Osteocyte (in vitro differentiated cells): ENCODE measurements around the gene FCAMR. TPM values are rescaled to one million over a fixed set of nuclear protein-coding genes. Genes with fewer than 3 reads are reported as not detected.

Source experiments
- DNase-seq: peaks from one replicate; pipeline ENCODE4 v3.0.0; 2021; ENCODE audit warnings: mixed read lengths; ENCODE audit not compliant: unreplicated experiment; ENCODE audit errors: extremely low spot score
- H3K27ac Mint-ChIP-seq: one replicate; pipeline ENCODE4 v1.8.0; 2021; ENCODE audit warnings: mild to moderate bottlenecking, mixed read lengths; ENCODE audit not compliant: unreplicated experiment
- H3K27me3 Mint-ChIP-seq: one replicate; pipeline ENCODE4 v1.8.0; 2021; ENCODE audit warnings: mixed read lengths; ENCODE audit not compliant: unreplicated experiment
- H3K36me3 Mint-ChIP-seq: one replicate; pipeline ENCODE4 v1.8.0; 2021; ENCODE audit warnings: mixed read lengths; ENCODE audit not compliant: unreplicated experiment
- H3K4me1 Mint-ChIP-seq: one replicate; pipeline ENCODE4 v1.8.0; 2021; ENCODE audit warnings: mixed read lengths; ENCODE audit not compliant: unreplicated experiment
- H3K4me3 Mint-ChIP-seq: one replicate; pipeline ENCODE4 v1.8.0; 2021; ENCODE audit warnings: mild to moderate bottlenecking, moderate library complexity, mixed read lengths; ENCODE audit not compliant: unreplicated experiment
- H3K9me3 Mint-ChIP-seq: one replicate; pipeline ENCODE4 v1.8.0; 2021; ENCODE audit warnings: mixed read lengths; ENCODE audit not compliant: unreplicated experiment
- CTCF ChIP-seq: fragments of 200-600 bp; sonication (generic); IDR thresholded peaks from 2 replicates; pipeline ENCODE4 v1.5.0; 2021; ENCODE audit warnings: antibody characterized with exemption, mild to moderate bottlenecking, moderate library complexity
- total RNA-seq: library from RNA; stranded (reverse); gene quantifications from 2 replicates; pipeline ENCODE4 v1.2.1, GENCODE V29; 2021

FCAMR gene
- total RNA-seq, 1 donor from 2014 or later: not detected

DNA sequence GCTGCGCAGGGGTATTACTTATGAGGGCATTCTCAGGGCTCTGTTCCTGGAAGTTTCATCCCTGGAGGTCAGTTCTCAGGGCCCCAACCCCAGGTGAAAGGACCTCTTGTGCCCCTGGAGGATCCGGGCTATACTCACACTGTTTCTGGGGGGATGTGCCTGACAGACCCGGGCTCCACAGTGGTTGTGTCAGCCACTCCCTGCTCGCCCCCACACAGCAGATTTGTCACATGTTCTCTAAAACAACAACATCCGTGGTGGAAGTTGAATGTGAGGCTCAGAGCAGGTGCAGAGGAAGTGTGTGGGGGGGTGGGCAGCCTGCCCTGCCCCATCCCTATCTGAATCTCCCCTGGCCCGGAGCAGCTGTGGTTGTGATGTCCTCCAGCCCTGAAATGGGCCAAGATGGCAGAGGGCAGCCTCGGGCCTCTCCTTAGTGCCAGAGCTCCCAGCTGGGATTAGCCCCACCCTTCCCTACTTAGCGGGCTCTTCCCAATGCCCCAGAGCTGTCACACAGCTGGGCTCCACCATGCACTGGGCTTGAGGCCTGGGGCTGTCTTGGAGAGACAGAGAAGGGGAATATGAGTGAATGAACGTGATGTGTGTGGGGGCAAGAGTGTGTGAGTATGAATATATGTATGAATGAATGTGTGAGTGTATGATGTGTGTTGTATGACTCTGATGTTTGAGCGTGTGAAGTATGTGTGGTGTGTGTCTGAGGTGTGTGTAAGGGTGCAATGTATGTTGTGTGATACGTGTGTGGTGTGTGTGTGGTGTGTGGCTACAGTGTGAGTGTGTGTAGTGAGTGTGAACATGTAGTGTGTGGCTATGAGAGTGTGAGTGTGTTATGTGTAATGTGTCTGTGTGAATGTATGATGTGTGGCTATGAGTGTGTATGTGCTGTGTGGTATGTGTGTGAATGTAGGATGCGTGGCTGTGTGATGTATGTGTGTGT is 47.0 kb downstream of the FCAMR start:
- Mint-ChIP-seq H3K4me3 (no peak overlapping the region), H3K27ac (no peak overlapping the region), H3K36me3 (no peaks in the 10 kb centered on the region), H3K9me3 (no peaks in the 10 kb centered on the region), H3K4me1 (no peaks in the 10 kb centered on the region), H3K27me3 (peaks cover 9% of the 10 kb centered on the region)
- TF ChIP-seq CTCF: no peak
- DNase-seq: no peak

DNA sequence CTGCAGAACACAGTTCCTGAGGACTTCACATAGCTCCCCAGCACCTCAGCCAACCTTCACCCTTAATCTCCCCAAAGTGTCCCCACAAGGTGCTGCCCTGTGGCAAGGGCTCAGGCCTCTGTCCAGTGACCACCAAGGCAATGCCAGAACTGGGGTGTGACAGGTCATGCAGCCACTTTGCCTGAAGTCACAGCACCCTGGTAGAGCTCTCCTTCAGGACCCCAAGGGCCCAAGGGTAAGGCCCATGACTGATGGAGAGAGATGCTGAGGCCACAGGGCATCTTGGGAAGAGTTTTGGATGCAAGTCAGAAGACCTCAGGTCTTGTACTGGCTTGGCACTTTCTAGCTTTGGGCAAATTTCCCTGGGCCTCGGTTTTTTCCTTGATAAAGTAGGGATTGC is 47.7 kb downstream of the FCAMR start:
- Mint-ChIP-seq H3K9me3 (no peaks in the 10 kb centered on the region), H3K27ac (no peak overlapping the region)

DNA sequence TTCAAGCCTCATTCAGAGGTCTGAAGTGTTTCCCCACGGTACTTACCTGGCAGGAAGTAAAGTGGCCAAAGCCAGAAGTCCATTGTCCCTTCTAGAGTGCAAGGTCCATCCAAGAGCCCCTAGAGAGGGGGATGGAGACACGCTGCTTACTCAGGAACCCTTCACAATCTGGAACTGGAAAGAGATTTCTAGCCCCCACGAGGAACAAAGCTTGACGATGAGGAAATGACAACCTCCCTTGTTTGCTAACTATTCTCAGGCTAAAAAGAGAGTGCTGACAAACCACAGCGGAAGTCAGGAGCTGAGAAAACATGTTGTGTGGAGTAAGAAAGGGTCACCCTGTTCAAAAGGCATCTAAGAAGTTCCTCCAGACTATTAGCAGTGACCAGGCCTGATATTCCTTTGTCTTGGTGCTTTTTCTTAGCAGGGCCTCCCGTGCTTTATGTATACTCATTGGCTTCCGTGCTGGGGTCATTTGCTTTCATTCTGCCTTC is 48.4 kb downstream of the FCAMR start, which contains the start of gene FCMR:
FCMR (minus strand) TSS at position 170 of the 494 bp plus-strand sequence; CDS start at position 83, 87 bp downstream.
- H3K36me3 Mint-ChIP-seq: no peaks in the 10 kb centered on the region
- peaks cover 14% of the 10 kb centered on the region for H3K27me3 Mint-ChIP-seq
- no peak for DNase-seq
- no peak for TF ChIP-seq CTCF
- H3K4me1 Mint-ChIP-seq: no peaks in the 10 kb centered on the region
- H3K27ac Mint-ChIP-seq: no peak within 1 kb of the TSS
- no peaks in the 10 kb centered on the region for H3K9me3 Mint-ChIP-seq
- H3K4me3 Mint-ChIP-seq: no peak within 1 kb of the TSS

More for the DNA sequence above, 47.7 kb downstream of the FCAMR start:
- no peak for DNase-seq
- TF ChIP-seq CTCF: no peak
- Mint-ChIP-seq H3K36me3 (no peaks in the 10 kb centered on the region), H3K4me1 (no peaks in the 10 kb centered on the region), H3K4me3 (no peak overlapping the region), H3K27me3 (peaks cover 13% of the 10 kb centered on the region)

- H3K4me3 Mint-ChIP-seq: no peak overlapping the region
- no peak overlapping the region for H3K27ac Mint-ChIP-seq
- H3K9me3 Mint-ChIP-seq: no peaks in the 10 kb centered on the region
- no peak for TF ChIP-seq CTCF
- no peaks in the 10 kb centered on the region for H3K4me1 Mint-ChIP-seq
- peaks cover 45% of the 10 kb centered on the region for H3K27me3 Mint-ChIP-seq
- DNase-seq: no peak
- no peaks in the 10 kb centered on the region for H3K36me3 Mint-ChIP-seq
Observed at GRCh38 chr1:206918076-206918475, 52.2 kb downstream of the FCAMR start.

GRCh38 chr1:206916000-206916709 is 54.1 kb downstream of the FCAMR start:
- Mint-ChIP-seq H3K27ac (no peak overlapping the region), H3K4me3 (no peak overlapping the region), H3K36me3 (no peaks in the 10 kb centered on the region), H3K27me3 (peaks cover 51% of the 10 kb centered on the region), H3K9me3 (no peaks in the 10 kb centered on the region), H3K4me1 (no peaks in the 10 kb centered on the region)
- DNase-seq: no peak
- TF ChIP-seq CTCF: no peak
